ENCODE measurements around the gene FTH1. TPM values are rescaled to one million over a fixed set of nuclear protein-coding genes. Genes with fewer than 3 reads are reported as not detected.

FTH1 gene
- total RNA-seq, 2 experiments from 2014 or later = 1,302 to 1,352 TPM

GRCh38 chr11:62000539-62001446 lies 33.4 kb upstream of the FTH1 start:
- H3K27me3 Mint-ChIP-seq (ENCODE audit: low read depth) = no peaks in the 10 kb centered on the region
- CTCF ChIA-PET = no interaction called here

GRCh38 chr11:61999141-61999975 lies 31.9 kb upstream of the FTH1 start:
- CTCF ChIA-PET = no interaction called here
- H3K4me1 Mint-ChIP-seq (ENCODE audit: low read depth) = no peaks in the 10 kb centered on the region

More at GRCh38 chr11:62000539-62001446, 33.4 kb upstream of the FTH1 start:
- intact Hi-C loops (cut with micrococcal nuclease) = no loop called here
- Mint-ChIP-seq H3K4me3 (no peak overlapping the region), H3K4me1 (ENCODE audit: low read depth) (no peaks in the 10 kb centered on the region), H3K9me3 (peaks cover 14% of the 10 kb centered on the region), H3K36me3 (ENCODE audit: low read depth) (peaks cover 14% of the 10 kb centered on the region), H3K27ac (peak overlapping the region; percentile 24)
- no peak for DNase-seq

GRCh38 chr11:61996933-61997332 lies 29.5 kb upstream of the FTH1 start:
- Mint-ChIP-seq H3K27ac (no peak overlapping the region), H3K9me3 (peaks cover 17% of the 10 kb centered on the region), H3K27me3 (ENCODE audit: low read depth) (no peaks in the 10 kb centered on the region), H3K4me3 (no peak overlapping the region), H3K4me1 (ENCODE audit: low read depth) (no peaks in the 10 kb centered on the region), H3K36me3 (ENCODE audit: low read depth) (peaks cover 14% of the 10 kb centered on the region)
- CTCF ChIA-PET = no interaction called here
- DNase-seq = no peak
- intact Hi-C loops (cut with micrococcal nuclease) = no loop called here

More at GRCh38 chr11:61999141-61999975, 31.9 kb upstream of the FTH1 start:
- intact Hi-C loops (cut with micrococcal nuclease) = no loop called here
- peak overlapping the region; percentile 65 for H3K27ac Mint-ChIP-seq
- H3K27me3 Mint-ChIP-seq (ENCODE audit: low read depth) = no peaks in the 10 kb centered on the region
- H3K9me3 Mint-ChIP-seq = peaks cover 14% of the 10 kb centered on the region
- H3K36me3 Mint-ChIP-seq (ENCODE audit: low read depth) = peaks cover 14% of the 10 kb centered on the region
- no peak overlapping the region for H3K4me3 Mint-ChIP-seq
- DNase-seq = no peak

GRCh38 chr11:61994981-61995380 lies 27.5 kb upstream of the FTH1 start:
- CTCF ChIA-PET = interaction anchor here (0.8 kb wide), 1 partner anchor 222 kb away, joined by 3 read pairs; no protein-coding TSS in a partner anchor
- peaks cover 27% of the 10 kb centered on the region for H3K9me3 Mint-ChIP-seq

GRCh38 chr11:61985869-61986268 lies 18.4 kb upstream of the FTH1 start:
- DNase-seq = no peak
- no peaks in the 10 kb centered on the region for H3K4me1 Mint-ChIP-seq (ENCODE audit: low read depth)
- H3K27me3 Mint-ChIP-seq (ENCODE audit: low read depth) = no peaks in the 10 kb centered on the region
- no peak overlapping the region for H3K4me3 Mint-ChIP-seq
- H3K27ac Mint-ChIP-seq = no peak overlapping the region
- intact Hi-C loops (cut with micrococcal nuclease) = no loop called here
- H3K9me3 Mint-ChIP-seq = peaks cover 28% of the 10 kb centered on the region
- no peaks in the 10 kb centered on the region for H3K36me3 Mint-ChIP-seq (ENCODE audit: low read depth)
- CTCF ChIA-PET = interaction anchor here (0.9 to 1.4 kb wide), 3 partner anchors 39 to 97 kb away, joined by 3 read pairs; no protein-coding TSS in a partner anchor

More at GRCh38 chr11:61994981-61995380, 27.5 kb upstream of the FTH1 start:
- no peak overlapping the region for H3K27ac Mint-ChIP-seq
- no peak for DNase-seq
- H3K36me3 Mint-ChIP-seq (ENCODE audit: low read depth) = peaks cover 14% of the 10 kb centered on the region
- no peaks in the 10 kb centered on the region for H3K27me3 Mint-ChIP-seq (ENCODE audit: low read depth)
- no peaks in the 10 kb centered on the region for H3K4me1 Mint-ChIP-seq (ENCODE audit: low read depth)
- intact Hi-C loops (cut with micrococcal nuclease) = no loop called here
- no peak overlapping the region for H3K4me3 Mint-ChIP-seq

DNA sequence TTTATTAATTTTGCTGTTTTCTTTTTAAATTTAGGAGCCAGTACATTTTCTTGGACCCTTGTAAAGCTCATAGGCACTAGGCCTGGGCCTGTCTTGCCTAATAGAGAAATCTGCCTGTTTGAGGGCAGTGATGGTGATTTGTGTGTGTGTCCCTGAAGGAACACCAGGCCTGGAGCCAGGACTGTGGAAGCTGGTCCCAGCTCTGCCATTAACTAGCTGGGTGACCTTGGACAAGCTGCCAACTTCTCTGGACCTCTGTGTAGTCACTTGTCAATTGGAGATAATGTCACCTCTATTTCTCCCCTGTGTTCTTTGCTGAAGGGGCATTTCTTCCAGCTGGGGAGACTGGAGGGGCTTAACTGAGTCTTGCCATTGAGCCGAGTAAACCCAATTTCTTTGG lies 16.0 kb upstream of the FTH1 start:
- CTCF ChIA-PET = interaction anchor here (0.9 to 1.5 kb wide), 3 partner anchors 10 to 36 kb away, joined by 3 to 5 read pairs (median 3); no protein-coding TSS in a partner anchor
- no peak for DNase-seq
- Mint-ChIP-seq H3K27ac (no peak overlapping the region), H3K27me3 (ENCODE audit: low read depth) (no peaks in the 10 kb centered on the region), H3K9me3 (peaks cover 10% of the 10 kb centered on the region), H3K4me1 (ENCODE audit: low read depth) (no peaks in the 10 kb centered on the region), H3K36me3 (ENCODE audit: low read depth) (no peaks in the 10 kb centered on the region), H3K4me3 (no peak overlapping the region)
- intact Hi-C loops (cut with micrococcal nuclease) = no loop called here

DNA sequence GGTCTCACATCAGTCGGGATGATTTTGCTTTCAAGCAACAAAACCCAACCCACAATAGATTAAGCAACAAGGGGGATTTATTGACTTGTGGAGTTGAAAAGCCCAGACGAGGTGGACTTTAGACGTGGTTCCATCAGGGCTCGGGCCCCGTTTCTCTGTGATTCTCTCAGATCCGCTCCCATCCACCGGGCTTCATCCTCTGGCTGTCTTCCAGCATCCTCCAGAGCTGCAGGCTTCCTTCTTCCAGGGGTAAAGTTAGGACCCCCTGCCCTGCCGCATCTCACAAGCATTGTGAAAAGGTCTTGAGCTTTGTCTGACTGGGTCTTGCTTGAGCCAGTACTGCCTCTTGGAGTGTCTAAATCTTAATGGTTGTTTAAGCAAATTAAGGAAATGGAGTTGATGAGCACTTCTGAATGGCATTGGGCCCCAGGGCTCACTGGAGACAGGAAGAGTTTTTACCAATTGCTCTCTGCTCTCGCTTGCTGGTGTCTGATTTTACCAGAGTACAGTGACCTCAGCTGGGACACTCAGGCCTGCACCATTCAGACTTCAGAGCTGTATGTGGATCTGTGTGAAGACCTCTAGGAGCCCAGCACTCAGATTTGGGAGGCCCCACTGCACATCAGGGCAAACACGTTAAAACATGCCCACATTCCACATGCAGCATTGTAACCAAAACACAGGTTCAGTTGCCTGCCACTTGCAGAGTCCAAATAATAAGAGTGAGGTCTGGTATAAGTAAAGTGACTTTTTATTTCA lies 13.5 kb upstream of the FTH1 start:
- intact Hi-C loops (cut with micrococcal nuclease) = no loop called here
- CTCF ChIA-PET = no interaction called here
- Mint-ChIP-seq H3K4me3 (no peak overlapping the region), H3K27ac (peak overlapping the region; percentile 63), H3K9me3 (no peaks in the 10 kb centered on the region), H3K4me1 (ENCODE audit: low read depth) (no peaks in the 10 kb centered on the region), H3K27me3 (ENCODE audit: low read depth) (no peaks in the 10 kb centered on the region), H3K36me3 (ENCODE audit: low read depth) (no peaks in the 10 kb centered on the region)
- no peak for DNase-seq

DNA sequence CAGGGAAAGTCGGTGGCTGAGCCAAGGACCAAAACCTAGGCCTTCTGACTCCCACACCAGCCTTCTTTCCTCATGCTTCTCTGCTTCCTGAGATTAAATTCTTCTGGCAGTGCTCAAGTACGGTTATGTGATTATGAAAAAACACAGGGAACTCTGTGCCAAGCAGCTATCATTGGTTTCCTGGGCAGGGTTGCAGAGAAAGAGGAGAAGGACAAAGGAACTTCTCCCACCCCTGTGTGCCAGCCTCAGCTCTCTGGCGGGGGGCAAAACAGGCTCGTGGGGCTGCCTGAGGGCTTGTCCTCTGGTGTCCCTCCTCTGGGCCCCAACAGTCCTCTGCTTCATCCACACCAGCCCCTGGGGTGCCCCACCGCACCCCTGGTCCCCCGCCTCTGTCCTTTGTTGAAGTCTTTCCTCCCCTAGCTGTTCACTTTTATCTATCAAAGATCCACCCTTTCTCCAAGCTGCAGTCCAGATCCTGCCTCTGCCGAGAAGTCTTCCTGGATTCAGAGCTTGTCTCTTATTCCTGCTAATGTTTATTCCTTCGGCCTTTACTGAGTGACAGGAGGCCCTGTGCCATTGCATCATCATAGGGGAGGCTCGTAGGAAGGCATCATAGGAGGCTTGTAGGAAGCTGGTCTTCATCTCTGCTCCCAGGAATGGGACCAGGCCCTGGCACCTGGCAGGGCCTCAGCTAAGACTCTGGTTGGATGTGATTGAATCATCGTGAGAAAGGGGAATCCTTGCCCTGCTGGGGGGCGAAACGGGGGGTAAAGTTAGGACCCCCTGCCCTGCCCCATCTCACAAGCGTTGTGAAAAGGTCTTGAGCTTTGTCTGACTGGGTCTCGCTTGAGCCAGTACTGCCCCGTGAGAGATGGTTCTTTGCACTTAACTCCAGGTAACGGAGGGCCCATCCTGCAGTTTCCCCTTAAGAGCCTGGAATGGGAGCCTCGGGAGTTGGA lies 11.5 kb upstream of the FTH1 start:
- CTCF ChIA-PET = interaction anchor here (0.8 to 1.4 kb wide), 3 partner anchors 8 to 103 kb away, joined by 3 to 5 read pairs (median 3); no protein-coding TSS in a partner anchor
- H3K27ac Mint-ChIP-seq = no peak overlapping the region
- H3K36me3 Mint-ChIP-seq (ENCODE audit: low read depth) = no peaks in the 10 kb centered on the region
- intact Hi-C loops (cut with micrococcal nuclease) = no loop called here
- DNase-seq = no peak
- H3K9me3 Mint-ChIP-seq = no peaks in the 10 kb centered on the region
- no peak overlapping the region for H3K4me3 Mint-ChIP-seq
- H3K27me3 Mint-ChIP-seq (ENCODE audit: low read depth) = no peaks in the 10 kb centered on the region
- no peaks in the 10 kb centered on the region for H3K4me1 Mint-ChIP-seq (ENCODE audit: low read depth)

- no peak for DNase-seq
- H3K9me3 Mint-ChIP-seq = no peaks in the 10 kb centered on the region
- no peaks in the 10 kb centered on the region for H3K27me3 Mint-ChIP-seq (ENCODE audit: low read depth)
- H3K27ac Mint-ChIP-seq = no peak overlapping the region
- CTCF ChIA-PET = interaction anchor here (1.3 kb wide), 1 partner anchor 105 kb away, joined by 7 read pairs; no protein-coding TSS in a partner anchor
- peaks cover 18% of the 10 kb centered on the region for H3K4me1 Mint-ChIP-seq (ENCODE audit: low read depth)
- intact Hi-C loops (cut with micrococcal nuclease) = no loop called here
- H3K4me3 Mint-ChIP-seq = no peak overlapping the region
- H3K36me3 Mint-ChIP-seq (ENCODE audit: low read depth) = no peaks in the 10 kb centered on the region
Measured at GRCh38 chr11:61976813-61977475, 9.5 kb upstream of the FTH1 start.

DNA sequence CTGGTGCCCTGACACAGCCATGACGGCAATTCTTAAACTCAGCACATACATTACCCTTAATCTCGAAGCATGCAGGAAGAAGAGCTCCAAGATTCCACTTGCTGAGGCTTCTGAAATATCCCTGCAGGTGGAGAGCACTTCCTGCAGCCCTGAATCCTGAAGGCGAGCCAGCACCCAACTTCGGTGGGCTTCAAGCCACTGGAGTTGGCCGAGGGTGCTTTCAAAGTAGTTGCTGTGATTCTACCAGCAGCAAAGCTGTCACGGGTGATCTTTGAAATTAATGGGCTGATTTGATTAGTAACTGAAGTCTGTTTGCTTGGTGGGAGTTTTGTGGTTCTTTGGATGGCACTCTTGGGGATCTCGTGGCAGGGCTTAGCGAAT lies 9.0 kb upstream of the FTH1 start:
- Mint-ChIP-seq H3K36me3 (ENCODE audit: low read depth) (no peaks in the 10 kb centered on the region), H3K4me3 (no peak overlapping the region), H3K27me3 (ENCODE audit: low read depth) (no peaks in the 10 kb centered on the region), H3K27ac (no peak overlapping the region), H3K4me1 (ENCODE audit: low read depth) (peaks cover 23% of the 10 kb centered on the region), H3K9me3 (no peaks in the 10 kb centered on the region)
- DNase-seq = no peak
- CTCF ChIA-PET = interaction anchor here (1.3 kb wide), 1 partner anchor 106 kb away, joined by 7 read pairs; no protein-coding TSS in a partner anchor
- intact Hi-C loops (cut with micrococcal nuclease) = no loop called here

Data from activated naive CD4-positive, alpha-beta T cell treated with anti-CD3 and anti-CD28 coated beads for 36 hours (primary cell).